HCT116 (cell line): Measurements from ENCODE around the gene RCAN2.

ENCODE experiments used
- CEBPB ChIP-seq: IDR thresholded peaks from 2 replicates; pipeline ENCODE4 v1.6.1; 2012; ENCODE audit warnings: low read depth
- EZH2 ChIP-seq: fragments of 200-600 bp; sonication (generic); IDR thresholded peaks from 2 replicates; pipeline ENCODE4 v1.6.1; 2017; ENCODE audit warnings: antibody characterized with exemption, mixed run types
- EZH2phosphoT487 ChIP-seq: fragments of 200-600 bp; IDR thresholded peaks from 2 replicates; pipeline ENCODE4 v1.6.1; 2018; ENCODE audit warnings: antibody characterized with exemption, borderline replicate concordance
- JUND ChIP-seq: IDR thresholded peaks from 2 replicates; pipeline ENCODE4 v1.6.1; 2012
- POLR2A ChIP-seq: IDR thresholded peaks from 2 replicates; pipeline ENCODE4 v1.7.0; 2011; ENCODE audit warnings: borderline replicate concordance; ENCODE audit not compliant: insufficient read depth, insufficient read length; ENCODE audit errors: extremely low read depth
- POLR2AphosphoS5 ChIP-seq: IDR thresholded peaks from 2 replicates; pipeline ENCODE4 v1.6.1; 2011; ENCODE audit warnings: mild to moderate bottlenecking, low read depth, low read length, moderate library complexity
- SP1 ChIP-seq: IDR thresholded peaks from 2 replicates; pipeline ENCODE4 v1.6.1; 2012; ENCODE audit warnings: low read depth
- SRF ChIP-seq: IDR thresholded peaks from 2 replicates; pipeline ENCODE4 v1.6.1; 2012; ENCODE audit warnings: low read depth
- TCF7L2 ChIP-seq: IDR thresholded peaks from 2 replicates; pipeline ENCODE4 v1.7.0; 2011; ENCODE audit warnings: borderline replicate concordance, inconsistent platforms; ENCODE audit not compliant: insufficient read depth, insufficient read length; ENCODE audit errors: extremely low read depth
- TF ChIP-seq, protein P1 (sequence below), 3 experiments: fragments of 200-600 bp in 1 of 3; sonication (generic) in 1 of 3; IDR thresholded peaks in 2 of 3; conservative IDR thresholded peaks in 1 of 3; 2 replicates each; pipeline ENCODE4 v1.5.1; 2012 to 2017; ENCODE audit warnings: low read depth in 2 of 3, low read length in 2 of 3, antibody characterized with exemption in 1 of 3, borderline replicate concordance in 1 of 3, control low read depth in 1 of 3, mild to moderate bottlenecking in 1 of 3, mixed read lengths in 1 of 3, mixed run types in 1 of 3, moderate library complexity in 1 of 3; ENCODE audit not compliant: insufficient read depth in 1 of 3
- TF ChIP-seq, protein P2 (sequence below): IDR thresholded peaks from 2 replicates; pipeline ENCODE4 v1.6.1; 2011; ENCODE audit warnings: mild to moderate bottlenecking, low read length, moderate library complexity; ENCODE audit not compliant: insufficient replicate concordance; ENCODE audit errors: extremely low read depth
- TF ChIP-seq, protein P3 (sequence below): IDR thresholded peaks from 2 replicates; pipeline ENCODE4 v1.6.1; 2012; ENCODE audit warnings: low read depth

DNA sequence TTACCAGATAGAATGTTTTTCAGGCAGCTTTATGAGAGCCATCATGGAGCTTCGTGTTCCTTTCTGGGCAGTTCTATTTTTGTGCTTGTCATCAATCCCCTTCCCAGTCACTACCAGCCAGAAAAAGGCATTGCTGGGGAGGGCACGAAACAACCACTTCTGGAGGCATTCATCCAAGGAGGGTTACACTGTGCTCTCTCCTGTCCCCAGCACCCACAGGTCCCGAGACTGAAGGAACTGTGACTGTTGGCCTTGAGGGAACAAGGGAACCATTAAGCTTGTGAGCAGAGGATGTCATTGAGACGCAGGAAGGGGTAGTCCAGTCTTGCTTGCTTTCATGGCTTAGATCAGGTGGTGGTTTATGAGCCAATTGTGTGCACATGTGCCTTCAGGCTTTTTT is 300.4 kb downstream of the RCAN2 start:
- TF ChIP-seq, protein P1, sequence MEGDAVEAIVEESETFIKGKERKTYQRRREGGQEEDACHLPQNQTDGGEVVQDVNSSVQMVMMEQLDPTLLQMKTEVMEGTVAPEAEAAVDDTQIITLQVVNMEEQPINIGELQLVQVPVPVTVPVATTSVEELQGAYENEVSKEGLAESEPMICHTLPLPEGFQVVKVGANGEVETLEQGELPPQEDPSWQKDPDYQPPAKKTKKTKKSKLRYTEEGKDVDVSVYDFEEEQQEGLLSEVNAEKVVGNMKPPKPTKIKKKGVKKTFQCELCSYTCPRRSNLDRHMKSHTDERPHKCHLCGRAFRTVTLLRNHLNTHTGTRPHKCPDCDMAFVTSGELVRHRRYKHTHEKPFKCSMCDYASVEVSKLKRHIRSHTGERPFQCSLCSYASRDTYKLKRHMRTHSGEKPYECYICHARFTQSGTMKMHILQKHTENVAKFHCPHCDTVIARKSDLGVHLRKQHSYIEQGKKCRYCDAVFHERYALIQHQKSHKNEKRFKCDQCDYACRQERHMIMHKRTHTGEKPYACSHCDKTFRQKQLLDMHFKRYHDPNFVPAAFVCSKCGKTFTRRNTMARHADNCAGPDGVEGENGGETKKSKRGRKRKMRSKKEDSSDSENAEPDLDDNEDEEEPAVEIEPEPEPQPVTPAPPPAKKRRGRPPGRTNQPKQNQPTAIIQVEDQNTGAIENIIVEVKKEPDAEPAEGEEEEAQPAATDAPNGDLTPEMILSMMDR (IDR thresholded peaks at IDR 0.05 in 2 of 3, conservative IDR thresholded peaks at IDR 0.05 in 1 of 3; ENCODE audit: borderline replicate concordance in 1 of 3, insufficient read depth in 1 of 3, low read depth in 2 of 3, low read length in 2 of 3) = no peak
- TF ChIP-seq POLR2A (no peak), SRF (no peak), EZH2phosphoT487 (no peak), EZH2 (no peak), TCF7L2 (no peak), CEBPB (no peak), SP1 (no peak), JUND (no peak), POLR2AphosphoS5 (no peak)
- TF ChIP-seq, protein P2, sequence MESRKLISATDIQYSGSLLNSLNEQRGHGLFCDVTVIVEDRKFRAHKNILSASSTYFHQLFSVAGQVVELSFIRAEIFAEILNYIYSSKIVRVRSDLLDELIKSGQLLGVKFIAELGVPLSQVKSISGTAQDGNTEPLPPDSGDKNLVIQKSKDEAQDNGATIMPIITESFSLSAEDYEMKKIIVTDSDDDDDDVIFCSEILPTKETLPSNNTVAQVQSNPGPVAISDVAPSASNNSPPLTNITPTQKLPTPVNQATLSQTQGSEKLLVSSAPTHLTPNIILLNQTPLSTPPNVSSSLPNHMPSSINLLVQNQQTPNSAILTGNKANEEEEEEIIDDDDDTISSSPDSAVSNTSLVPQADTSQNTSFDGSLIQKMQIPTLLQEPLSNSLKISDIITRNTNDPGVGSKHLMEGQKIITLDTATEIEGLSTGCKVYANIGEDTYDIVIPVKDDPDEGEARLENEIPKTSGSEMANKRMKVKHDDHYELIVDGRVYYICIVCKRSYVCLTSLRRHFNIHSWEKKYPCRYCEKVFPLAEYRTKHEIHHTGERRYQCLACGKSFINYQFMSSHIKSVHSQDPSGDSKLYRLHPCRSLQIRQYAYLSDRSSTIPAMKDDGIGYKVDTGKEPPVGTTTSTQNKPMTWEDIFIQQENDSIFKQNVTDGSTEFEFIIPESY = no peak
- TF ChIP-seq, protein P3, sequence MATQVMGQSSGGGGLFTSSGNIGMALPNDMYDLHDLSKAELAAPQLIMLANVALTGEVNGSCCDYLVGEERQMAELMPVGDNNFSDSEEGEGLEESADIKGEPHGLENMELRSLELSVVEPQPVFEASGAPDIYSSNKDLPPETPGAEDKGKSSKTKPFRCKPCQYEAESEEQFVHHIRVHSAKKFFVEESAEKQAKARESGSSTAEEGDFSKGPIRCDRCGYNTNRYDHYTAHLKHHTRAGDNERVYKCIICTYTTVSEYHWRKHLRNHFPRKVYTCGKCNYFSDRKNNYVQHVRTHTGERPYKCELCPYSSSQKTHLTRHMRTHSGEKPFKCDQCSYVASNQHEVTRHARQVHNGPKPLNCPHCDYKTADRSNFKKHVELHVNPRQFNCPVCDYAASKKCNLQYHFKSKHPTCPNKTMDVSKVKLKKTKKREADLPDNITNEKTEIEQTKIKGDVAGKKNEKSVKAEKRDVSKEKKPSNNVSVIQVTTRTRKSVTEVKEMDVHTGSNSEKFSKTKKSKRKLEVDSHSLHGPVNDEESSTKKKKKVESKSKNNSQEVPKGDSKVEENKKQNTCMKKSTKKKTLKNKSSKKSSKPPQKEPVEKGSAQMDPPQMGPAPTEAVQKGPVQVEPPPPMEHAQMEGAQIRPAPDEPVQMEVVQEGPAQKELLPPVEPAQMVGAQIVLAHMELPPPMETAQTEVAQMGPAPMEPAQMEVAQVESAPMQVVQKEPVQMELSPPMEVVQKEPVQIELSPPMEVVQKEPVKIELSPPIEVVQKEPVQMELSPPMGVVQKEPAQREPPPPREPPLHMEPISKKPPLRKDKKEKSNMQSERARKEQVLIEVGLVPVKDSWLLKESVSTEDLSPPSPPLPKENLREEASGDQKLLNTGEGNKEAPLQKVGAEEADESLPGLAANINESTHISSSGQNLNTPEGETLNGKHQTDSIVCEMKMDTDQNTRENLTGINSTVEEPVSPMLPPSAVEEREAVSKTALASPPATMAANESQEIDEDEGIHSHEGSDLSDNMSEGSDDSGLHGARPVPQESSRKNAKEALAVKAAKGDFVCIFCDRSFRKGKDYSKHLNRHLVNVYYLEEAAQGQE = no peak
